GM19467 (cell line): ENCODE measurements around the gene DAB1.

ENCODE experiments used
- ATAC-seq: cut with Tn5 transposase; IDR thresholded peaks from one replicate; pipeline ENCODE4 v1.9.1; 2021; ENCODE audit warnings: mild to moderate bottlenecking, moderate library complexity; ENCODE audit not compliant: unreplicated experiment

Gene DAB1

GRCh38 chr1:57179001-57179400 lies 244.9 kb downstream of the DAB1 start:
- no peak for ATAC-seq

GRCh38 chr1:57175506-57175905 lies 248.4 kb downstream of the DAB1 start:
- no peak for ATAC-seq

GRCh38 chr1:57172040-57172439 lies 251.8 kb downstream of the DAB1 start:
- ATAC-seq, result no peak

GRCh38 chr1:57167997-57168396 lies 255.9 kb downstream of the DAB1 start:
- no peak for ATAC-seq

- ATAC-seq, result no peak
Observed at GRCh38 chr1:57165546-57165945, 258.3 kb downstream of the DAB1 start.

GRCh38 chr1:57164584-57164983 lies 259.3 kb downstream of the DAB1 start:
- ATAC-seq, result no peak

- no peak for ATAC-seq
Observed at GRCh38 chr1:57163789-57164188, 260.1 kb downstream of the DAB1 start.

GRCh38 chr1:57163325-57163724 lies 260.5 kb downstream of the DAB1 start:
- ATAC-seq, result no peak

- no peak for ATAC-seq
Observed at GRCh38 chr1:57162607-57163261, 261.1 kb downstream of the DAB1 start.

GRCh38 chr1:57160594-57160993 lies 263.3 kb downstream of the DAB1 start:
- ATAC-seq, result no peak

- ATAC-seq, result no peak
Observed at GRCh38 chr1:57158604-57158998, 265.3 kb downstream of the DAB1 start.

GRCh38 chr1:57157818-57158603 lies 265.8 kb downstream of the DAB1 start:
- peak; percentile 70 for ATAC-seq

- no peak for ATAC-seq
Observed at GRCh38 chr1:57156907-57157306, 267.0 kb downstream of the DAB1 start.

- no peak for ATAC-seq
Observed at GRCh38 chr1:57146100-57146499, 277.8 kb downstream of the DAB1 start.

GRCh38 chr1:57142999-57143398 lies 280.9 kb downstream of the DAB1 start:
- ATAC-seq, result no peak

- ATAC-seq, result no peak
Observed at GRCh38 chr1:57142169-57142568, 281.7 kb downstream of the DAB1 start.

GRCh38 chr1:57138432-57139078 lies 285.3 kb downstream of the DAB1 start:
- no peak for ATAC-seq

GRCh38 chr1:57137980-57138379 lies 285.9 kb downstream of the DAB1 start:
- peak; percentile 75 for ATAC-seq

GRCh38 chr1:57134803-57135202 lies 289.1 kb downstream of the DAB1 start:
- no peak for ATAC-seq

- ATAC-seq, result no peak
Observed at GRCh38 chr1:57133686-57134085, 290.2 kb downstream of the DAB1 start.

GRCh38 chr1:57132993-57133622 lies 290.8 kb downstream of the DAB1 start:
- no peak for ATAC-seq
